ENCODE results near the gene MVB12B. TPM values are rescaled to one million over a fixed set of nuclear protein-coding genes. Genes with fewer than 3 reads are reported as not detected.

MVB12B gene
- total and polyA plus RNA-seq, 2 donors from 2014 or later = 4.5 to 12.3 TPM

- Histone ChIP-seq H3K36me3 (ENCODE audit: control insufficient read depth in 2 of 3, insufficient read depth in 3 of 3, low read length in 3 of 3) (peaks cover 0 to 3% (median 0%) of the 10 kb centered on the region in 3 donors), H3K9me3 (ENCODE audit: control insufficient read depth in 2 of 3, insufficient read depth in 1 of 3, low read length in 3 of 3) (no peaks in the 10 kb centered on the region), H3K27ac (ENCODE audit: low read depth in 2 of 2, low read length in 2 of 2) (no peak overlapping the region), H3K4me1 (ENCODE audit: control insufficient read depth in 2 of 3, insufficient read depth in 2 of 3, low read depth in 1 of 3, low read length in 3 of 3) (no peaks in the 10 kb centered on the region), H3K27me3 (ENCODE audit: control insufficient read depth, insufficient read depth, low read length) (no peaks in the 10 kb centered on the region), H3K9ac (ENCODE audit: low read length in 3 of 3) (no peak overlapping the region), H3K4me3 (ENCODE audit: low read length in 3 of 3) (no peak overlapping the region)
- intact Hi-C loops (cut with DNase I) = no loop called here
- DNase-seq = peak in 1 of 5 donors; percentile 4
- TF ChIP-seq, protein P1, sequence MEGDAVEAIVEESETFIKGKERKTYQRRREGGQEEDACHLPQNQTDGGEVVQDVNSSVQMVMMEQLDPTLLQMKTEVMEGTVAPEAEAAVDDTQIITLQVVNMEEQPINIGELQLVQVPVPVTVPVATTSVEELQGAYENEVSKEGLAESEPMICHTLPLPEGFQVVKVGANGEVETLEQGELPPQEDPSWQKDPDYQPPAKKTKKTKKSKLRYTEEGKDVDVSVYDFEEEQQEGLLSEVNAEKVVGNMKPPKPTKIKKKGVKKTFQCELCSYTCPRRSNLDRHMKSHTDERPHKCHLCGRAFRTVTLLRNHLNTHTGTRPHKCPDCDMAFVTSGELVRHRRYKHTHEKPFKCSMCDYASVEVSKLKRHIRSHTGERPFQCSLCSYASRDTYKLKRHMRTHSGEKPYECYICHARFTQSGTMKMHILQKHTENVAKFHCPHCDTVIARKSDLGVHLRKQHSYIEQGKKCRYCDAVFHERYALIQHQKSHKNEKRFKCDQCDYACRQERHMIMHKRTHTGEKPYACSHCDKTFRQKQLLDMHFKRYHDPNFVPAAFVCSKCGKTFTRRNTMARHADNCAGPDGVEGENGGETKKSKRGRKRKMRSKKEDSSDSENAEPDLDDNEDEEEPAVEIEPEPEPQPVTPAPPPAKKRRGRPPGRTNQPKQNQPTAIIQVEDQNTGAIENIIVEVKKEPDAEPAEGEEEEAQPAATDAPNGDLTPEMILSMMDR (IDR thresholded peaks at IDR 0.05; ENCODE audit: borderline replicate concordance, extremely low read depth, insufficient read depth) = no peak
- no peak for FAIRE-seq
Measured at GRCh38 chr9:126485662-126486061, 159.0 kb downstream of the MVB12B start.

DNA sequence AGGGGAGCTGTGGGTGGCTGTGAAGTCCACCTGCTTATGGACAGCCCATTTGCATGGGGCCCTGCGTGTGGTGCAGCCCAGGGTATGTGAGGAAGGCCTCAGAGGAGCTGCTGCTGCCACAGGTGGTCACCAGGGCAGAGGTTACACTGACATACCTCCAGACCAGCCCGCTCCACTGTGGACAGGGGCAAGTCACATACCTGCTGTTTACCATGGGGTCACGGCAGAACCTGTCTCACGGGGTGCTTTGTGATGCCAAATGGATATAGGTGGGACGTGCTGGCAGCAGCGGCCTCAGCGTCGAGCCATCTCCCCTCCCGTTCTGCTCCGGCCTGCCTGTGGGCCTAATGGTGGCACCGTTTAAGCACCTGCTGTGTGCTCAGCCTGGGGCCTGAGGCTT lies 159.6 kb downstream of the MVB12B start:
- H3K9ac ChIP-seq (ENCODE audit: low read length in 3 of 3) = no peak overlapping the region
- no peak for FAIRE-seq
- intact Hi-C loops (cut with DNase I) = no loop called here
- H3K4me3 ChIP-seq (ENCODE audit: low read length in 3 of 3) = no peak overlapping the region
- H3K36me3 ChIP-seq (ENCODE audit: control insufficient read depth in 2 of 3, insufficient read depth in 3 of 3, low read length in 3 of 3) = peaks cover 0 to 3% (median 0%) of the 10 kb centered on the region in 3 donors
- peak in 1 of 5 donors; percentile 45 for DNase-seq
- H3K4me1 ChIP-seq (ENCODE audit: control insufficient read depth in 2 of 3, insufficient read depth in 2 of 3, low read depth in 1 of 3, low read length in 3 of 3) = no peaks in the 10 kb centered on the region
- TF ChIP-seq, protein P1 (IDR thresholded peaks at IDR 0.05; ENCODE audit: borderline replicate concordance, extremely low read depth, insufficient read depth) = no peak
- no peaks in the 10 kb centered on the region for H3K27me3 ChIP-seq (ENCODE audit: control insufficient read depth, insufficient read depth, low read length)
- no peak overlapping the region for H3K27ac ChIP-seq (ENCODE audit: low read depth in 2 of 2, low read length in 2 of 2)
- H3K9me3 ChIP-seq (ENCODE audit: control insufficient read depth in 2 of 3, insufficient read depth in 1 of 3, low read length in 3 of 3) = no peaks in the 10 kb centered on the region

DNA sequence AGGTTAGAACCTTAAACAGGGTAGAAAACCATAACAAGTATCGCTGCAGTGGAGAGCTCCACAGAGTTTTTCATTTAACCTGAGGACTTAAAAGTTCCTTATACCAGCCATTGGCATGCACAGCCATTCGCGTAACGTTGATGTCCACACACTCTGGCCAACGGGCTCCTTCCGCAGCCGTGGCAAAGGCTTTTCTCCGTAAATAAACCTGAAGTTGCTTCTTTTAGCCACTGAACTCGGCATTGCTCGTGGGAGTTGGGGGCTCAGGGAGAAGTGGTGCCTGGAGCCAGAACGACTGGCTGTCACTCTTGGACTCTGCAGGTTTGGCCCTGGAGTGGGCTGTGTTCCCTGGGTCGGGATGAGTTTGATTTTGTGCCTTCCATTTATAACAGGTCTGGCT lies 161.2 kb downstream of the MVB12B start:
- H3K9me3 ChIP-seq (ENCODE audit: control insufficient read depth in 2 of 3, insufficient read depth in 1 of 3, low read length in 3 of 3) = no peaks in the 10 kb centered on the region
- H3K4me3 ChIP-seq (ENCODE audit: low read length in 3 of 3) = no peak overlapping the region
- peaks cover 0 to 3% (median 0%) of the 10 kb centered on the region in 3 donors for H3K36me3 ChIP-seq (ENCODE audit: control insufficient read depth in 2 of 3, insufficient read depth in 3 of 3, low read length in 3 of 3)
- no peaks in the 10 kb centered on the region for H3K27me3 ChIP-seq (ENCODE audit: control insufficient read depth, insufficient read depth, low read length)
- DNase-seq = peak in 1 of 5 donors; percentile 32
- no peak overlapping the region for H3K27ac ChIP-seq (ENCODE audit: low read depth in 2 of 2, low read length in 2 of 2)
- H3K4me1 ChIP-seq (ENCODE audit: control insufficient read depth in 2 of 3, insufficient read depth in 2 of 3, low read depth in 1 of 3, low read length in 3 of 3) = no peaks in the 10 kb centered on the region
- no peak overlapping the region for H3K9ac ChIP-seq (ENCODE audit: low read length in 3 of 3)
- intact Hi-C loops (cut with DNase I) = no loop called here
- TF ChIP-seq, protein P1 (IDR thresholded peaks at IDR 0.05; ENCODE audit: borderline replicate concordance, extremely low read depth, insufficient read depth) = no peak
- no peak for FAIRE-seq

DNA sequence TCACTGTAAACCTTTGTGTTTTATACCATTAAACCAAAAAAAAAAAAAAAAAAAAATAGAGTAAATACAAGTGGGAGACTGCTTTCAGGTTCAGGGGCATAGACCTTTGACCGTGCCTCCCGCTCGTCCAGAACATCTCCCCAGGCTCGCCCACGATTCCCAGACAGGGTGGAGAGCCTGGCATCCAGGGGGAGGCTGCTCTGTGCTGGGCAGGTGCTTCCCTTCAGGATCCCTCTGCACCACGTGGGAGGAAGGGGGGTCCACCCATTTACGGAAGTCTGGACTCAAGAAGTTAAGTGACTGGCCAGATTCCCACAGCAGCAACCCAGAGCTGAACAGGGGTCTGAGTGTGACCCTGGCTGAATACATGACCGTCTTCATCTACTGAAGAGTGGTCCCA lies 161.7 kb downstream of the MVB12B start:
- intact Hi-C loops (cut with DNase I) = no loop called here
- DNase-seq (peak in 1 of 5 donors; percentile 27), FAIRE-seq (no peak)
- no peak overlapping the region for H3K27ac ChIP-seq (ENCODE audit: low read depth in 2 of 2, low read length in 2 of 2)
- no peaks in the 10 kb centered on the region for H3K9me3 ChIP-seq (ENCODE audit: control insufficient read depth in 2 of 3, insufficient read depth in 1 of 3, low read length in 3 of 3)
- H3K4me3 ChIP-seq (ENCODE audit: low read length in 3 of 3) = no peak overlapping the region
- no peaks in the 10 kb centered on the region for H3K27me3 ChIP-seq (ENCODE audit: control insufficient read depth, insufficient read depth, low read length)
- TF ChIP-seq, protein P1 (IDR thresholded peaks at IDR 0.05; ENCODE audit: borderline replicate concordance, extremely low read depth, insufficient read depth) = no peak
- H3K9ac ChIP-seq (ENCODE audit: low read length in 3 of 3) = no peak overlapping the region
- peaks cover 0 to 3% (median 0%) of the 10 kb centered on the region in 3 donors for H3K36me3 ChIP-seq (ENCODE audit: control insufficient read depth in 2 of 3, insufficient read depth in 3 of 3, low read length in 3 of 3)
- no peaks in the 10 kb centered on the region for H3K4me1 ChIP-seq (ENCODE audit: control insufficient read depth in 2 of 3, insufficient read depth in 2 of 3, low read depth in 1 of 3, low read length in 3 of 3)

Measured in kidney (tissue), 14 donors.